Activated CD8-positive, alpha-beta memory T cell treated with anti-CD3 and anti-CD28 coated beads, Interleukin-2, amount 50 U/mL, for 48 hours (primary cell): Measurements from ENCODE around the gene ALOX12.
A peak's percentile ranks its signal among the peaks of the same experiment; 100 is the strongest.

Source experiments
- DNase-seq: peaks from one replicate; pipeline ENCODE4 v3.0.0-alpha.2; 2020

Gene ALOX12

DNA sequence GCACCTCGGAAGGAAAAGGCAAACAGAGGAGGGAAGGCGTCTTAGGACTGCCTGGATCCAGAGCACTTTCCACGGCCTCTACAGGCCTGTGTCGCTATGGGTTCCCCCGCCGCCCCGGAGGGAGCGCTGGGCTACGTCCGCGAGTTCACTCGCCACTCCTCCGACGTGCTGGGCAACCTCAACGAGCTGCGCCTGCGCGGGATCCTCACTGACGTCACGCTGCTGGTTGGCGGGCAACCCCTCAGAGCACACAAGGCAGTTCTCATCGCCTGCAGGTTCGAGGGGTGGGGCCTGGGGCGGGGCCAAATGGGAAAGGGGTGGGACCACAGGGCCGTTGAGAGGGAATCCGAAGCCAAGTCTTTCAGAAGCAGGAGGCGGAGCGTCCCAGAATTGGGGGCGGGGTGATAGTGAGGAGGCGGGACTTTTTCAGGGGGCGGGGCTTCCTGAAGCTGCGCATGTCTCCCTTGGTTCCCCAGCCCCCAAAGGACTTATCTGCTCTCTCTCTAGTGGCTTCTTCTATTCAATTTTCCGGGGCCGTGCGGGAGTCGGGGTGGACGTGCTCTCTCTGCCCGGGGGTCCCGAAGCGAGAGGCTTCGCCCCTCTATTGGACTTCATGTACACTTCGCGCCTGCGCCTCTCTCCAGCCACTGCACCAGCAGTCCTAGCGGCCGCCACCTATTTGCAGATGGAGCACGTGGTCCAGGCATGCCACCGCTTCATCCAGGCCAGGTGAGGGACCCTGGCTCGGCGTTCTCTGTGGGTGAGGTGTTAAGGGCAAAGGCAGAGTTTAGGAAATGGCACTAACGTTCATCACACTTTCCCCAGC is 27.9 kb downstream of the ALOX12 start:
- peak; percentile 98 for DNase-seq

DNA sequence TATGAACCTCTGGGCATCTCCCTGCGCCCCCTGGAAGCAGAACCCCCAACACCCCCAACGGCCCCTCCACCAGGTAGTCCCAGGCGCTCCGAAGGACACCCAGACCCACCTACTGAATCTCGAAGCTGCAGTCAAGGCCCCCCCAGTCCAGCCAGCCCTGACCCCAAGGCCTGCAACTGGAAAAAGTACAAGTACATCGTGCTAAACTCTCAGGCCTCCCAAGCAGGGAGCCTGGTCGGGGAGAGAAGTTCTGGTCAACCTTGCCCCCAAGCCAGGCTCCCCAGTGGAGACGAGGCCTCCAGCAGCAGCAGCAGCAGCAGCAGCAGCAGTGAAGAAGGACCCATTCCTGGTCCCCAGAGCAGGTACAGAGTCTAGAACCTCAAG is 28.5 kb downstream of the ALOX12 start:
- DNase-seq: no peak

DNA sequence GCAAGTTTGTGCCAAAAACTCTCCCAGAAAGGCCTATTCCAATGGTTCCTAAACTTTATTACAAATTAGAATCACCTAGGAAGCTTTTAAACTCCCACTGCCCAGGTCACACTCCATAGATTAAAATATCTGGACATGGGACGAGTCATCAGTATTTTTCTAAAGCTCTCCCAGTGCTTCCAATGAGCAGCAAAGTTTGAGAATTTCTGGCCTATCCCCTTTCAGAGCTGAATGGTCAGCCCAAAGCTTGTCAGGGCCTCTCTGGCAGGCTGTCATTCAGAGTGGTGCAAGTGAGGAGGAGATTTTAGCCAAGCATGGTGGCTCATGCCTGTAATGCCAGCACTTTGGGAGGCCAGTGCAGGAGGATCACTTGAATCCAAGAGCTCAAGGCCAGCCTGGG is 29.4 kb downstream of the ALOX12 start:
- DNase-seq: no peak

DNA sequence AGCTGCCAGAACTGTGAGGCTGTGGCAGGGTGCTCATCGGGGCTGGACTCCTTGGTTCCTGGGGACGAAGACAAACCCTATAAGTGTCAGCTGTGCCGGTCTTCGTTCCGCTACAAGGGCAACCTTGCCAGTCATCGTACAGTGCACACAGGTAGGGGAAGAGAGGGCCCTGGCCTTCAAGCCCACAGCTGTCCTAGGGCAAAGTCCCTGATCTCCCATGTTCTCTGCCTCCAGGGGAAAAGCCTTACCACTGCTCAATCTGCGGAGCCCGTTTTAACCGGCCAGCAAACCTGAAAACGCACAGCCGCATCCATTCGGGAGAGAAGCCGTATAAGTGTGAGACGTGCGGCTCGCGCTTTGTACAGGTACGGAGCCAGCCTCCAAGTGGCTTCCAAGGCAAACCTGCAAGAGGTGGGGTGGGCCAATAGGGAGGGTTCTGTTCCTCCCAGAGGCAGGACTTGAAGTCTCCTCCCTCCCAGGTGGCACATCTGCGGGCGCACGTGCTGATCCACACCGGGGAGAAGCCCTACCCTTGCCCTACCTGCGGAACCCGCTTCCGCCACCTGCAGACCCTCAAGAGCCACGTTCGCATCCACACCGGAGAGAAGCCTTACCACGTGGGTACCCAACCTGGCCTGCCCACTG is 30.7 kb downstream of the ALOX12 start:
- DNase-seq: no peak

- DNase-seq: no peak
These were observed 31.5 kb downstream of the ALOX12 start for GRCh38 chr17:7027335-7027734.

- no peak for DNase-seq
These were observed 33.2 kb downstream of the ALOX12 start for GRCh38 chr17:7029096-7029495.

GRCh38 chr17:7029659-7030058 is 33.8 kb downstream of the ALOX12 start:
- no peak for DNase-seq

GRCh38 chr17:7034955-7035590 is 39.2 kb downstream of the ALOX12 start:
- no peak for DNase-seq

DNA sequence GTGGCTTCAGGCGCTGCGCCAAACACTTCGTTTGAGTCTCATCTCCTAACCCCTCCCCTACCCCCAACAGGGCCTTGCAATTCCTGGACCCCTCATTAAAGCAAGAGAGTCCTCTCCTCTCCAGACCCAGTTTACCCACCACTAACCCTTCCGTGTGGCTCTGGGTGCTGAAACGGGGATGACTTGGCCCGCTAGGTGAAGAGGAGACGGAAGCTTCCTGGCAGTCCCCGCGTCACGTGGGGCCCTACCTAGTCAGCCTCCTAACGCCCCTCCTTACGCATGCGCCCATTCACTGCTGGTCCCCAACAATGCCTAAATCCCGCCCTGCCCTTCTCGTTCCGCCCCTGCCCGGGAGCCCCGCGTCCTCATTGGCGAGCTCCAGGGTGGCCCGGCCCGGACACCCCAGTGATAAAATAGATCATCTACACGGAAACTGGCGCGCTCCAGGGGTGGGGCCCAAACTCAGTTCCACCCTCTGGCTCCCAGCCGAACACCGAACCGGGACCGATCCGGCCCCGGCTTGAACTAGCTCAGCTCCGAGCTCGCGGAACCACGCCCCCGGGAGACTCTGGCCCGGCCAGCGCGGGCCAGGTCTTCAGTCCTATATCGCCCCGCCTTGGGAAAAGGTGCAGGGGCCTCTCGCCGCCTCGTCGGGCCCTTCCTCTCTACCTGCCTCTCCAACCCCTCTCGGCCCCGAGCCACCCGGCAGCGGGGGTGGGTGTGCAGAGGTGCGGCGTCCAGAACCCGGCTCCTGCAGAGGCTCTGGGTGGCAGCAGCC is 39.9 kb downstream of the ALOX12 start, which contains the start of gene SLC16A13:
SLC16A13 (plus strand) TSS at position 425 of the 778 bp plus-strand sequence. CDS start 368 bp downstream, outside the sequence.
- DNase-seq: peak; percentile 96

- DNase-seq: no peak
These were observed 42.4 kb downstream of the ALOX12 start for GRCh38 chr17:7038025-7038862.

- DNase-seq: no peak
These were observed 44.0 kb downstream of the ALOX12 start for GRCh38 chr17:7039832-7040231.

DNA sequence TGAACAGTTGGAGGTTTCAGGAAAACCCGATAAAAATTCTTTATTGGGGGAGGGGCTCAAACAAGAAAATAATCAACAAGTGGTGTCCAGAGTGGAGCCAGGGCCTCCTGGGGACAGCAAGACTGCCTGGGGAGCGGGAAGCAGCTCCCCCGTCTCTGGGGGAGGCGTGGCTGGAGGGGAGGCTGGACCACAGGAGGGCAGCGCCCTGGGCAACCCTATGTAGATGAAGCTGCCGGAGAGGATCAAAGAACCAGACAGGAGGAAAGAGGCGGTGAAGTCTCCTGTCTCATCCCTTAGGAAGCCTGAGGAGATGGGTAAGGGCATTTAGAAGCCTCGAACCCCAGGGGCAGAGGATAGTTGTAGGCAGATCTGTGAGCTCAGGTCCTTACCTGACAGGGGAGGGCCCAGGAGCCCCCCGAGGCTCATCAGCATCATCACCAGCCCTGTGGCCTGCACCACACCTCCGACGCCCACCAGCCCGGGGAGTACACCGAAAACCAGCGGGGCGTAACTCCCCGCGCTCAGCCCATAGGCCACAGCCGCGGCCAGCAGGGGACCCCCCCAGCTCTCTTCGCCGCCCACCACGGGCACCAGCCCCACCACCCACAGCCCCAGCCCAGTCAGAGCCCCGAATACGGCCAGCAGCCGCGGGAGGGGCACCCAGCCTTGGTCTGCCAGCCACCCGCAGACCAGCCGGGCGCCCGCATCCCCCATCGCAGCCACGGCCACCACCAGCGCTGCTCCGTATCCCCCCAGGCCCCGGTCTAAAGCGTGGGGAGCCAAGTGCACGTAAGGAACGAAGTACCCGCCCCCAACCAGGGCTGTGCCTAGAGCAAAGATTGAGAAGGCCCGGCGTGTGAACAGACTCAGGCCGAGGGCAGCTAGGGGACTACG is 46.0 kb downstream of the ALOX12 start:
- peak; percentile 65 for DNase-seq

DNA sequence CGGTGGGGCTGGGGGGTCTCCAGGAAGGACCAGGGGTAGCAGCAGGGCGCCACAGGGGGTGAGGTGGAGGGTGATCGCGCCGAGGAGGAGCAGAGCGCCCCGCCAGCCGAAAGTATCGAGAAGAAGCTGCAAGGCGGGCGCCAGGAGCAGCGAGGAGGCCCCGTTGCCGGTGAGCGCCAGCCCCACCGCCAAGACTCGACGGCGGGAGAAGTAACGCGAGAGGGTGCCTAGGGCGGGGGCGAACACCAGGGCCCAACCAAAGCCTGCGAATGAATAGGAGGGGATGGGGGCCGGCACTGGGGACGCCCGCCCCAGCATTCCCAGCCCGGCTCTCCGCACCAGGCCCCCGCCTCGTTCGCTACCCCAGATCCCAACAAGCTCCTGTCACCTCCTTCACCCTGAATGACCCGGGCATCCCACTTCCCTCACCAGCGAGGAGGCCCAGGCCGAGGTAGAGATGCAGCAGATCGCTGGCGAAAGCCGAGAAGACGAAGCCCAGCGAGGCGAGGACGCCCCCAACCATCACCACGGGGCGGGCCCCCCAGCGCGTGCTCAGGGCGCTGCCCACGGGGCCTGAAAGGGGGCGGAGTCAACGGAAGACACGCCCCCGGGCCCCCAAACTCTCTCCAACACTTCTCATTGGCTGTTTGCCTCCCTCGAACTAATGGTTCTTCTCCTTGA is 46.8 kb downstream of the ALOX12 start:
- peak; percentile 81 for DNase-seq

- DNase-seq: no peak
These were observed 47.3 kb downstream of the ALOX12 start for GRCh38 chr17:7043182-7043496.

DNA sequence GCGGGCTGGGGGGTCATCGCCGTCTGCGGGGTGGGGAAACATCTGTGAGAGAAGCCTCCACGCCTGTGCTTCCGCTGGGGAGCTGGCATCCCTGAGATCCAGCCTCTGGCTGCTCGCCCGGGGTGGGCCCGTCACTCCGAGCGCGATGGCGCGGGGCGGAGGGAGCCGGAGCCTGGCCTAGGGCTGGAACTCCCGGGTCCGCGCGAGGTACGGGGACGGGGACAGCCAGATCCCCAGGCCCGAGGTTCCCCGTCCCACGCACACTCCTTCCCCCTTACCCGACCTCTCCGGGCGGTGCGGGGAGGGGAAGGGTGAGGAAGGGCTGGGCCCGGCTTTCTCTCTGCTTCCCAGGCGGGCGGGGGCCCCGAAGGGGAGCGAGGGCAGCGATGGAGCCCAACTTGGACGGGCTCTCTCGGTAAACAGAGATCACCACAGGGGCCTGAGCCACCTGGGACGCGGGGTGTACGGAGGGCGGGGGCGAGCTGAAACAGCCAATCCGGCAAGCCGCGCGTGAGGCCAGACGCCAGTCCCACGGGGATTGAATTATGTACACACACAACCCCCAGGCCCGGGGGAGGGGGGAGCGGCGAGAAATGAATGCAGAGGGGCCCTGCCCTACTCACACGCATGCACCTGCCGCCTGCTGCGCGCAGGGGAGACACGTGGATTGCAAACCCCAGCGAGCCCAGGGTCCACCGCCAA is 47.8 kb downstream of the ALOX12 start, which contains the start of gene SLC16A11:
SLC16A11 (minus strand) TSS at position 596 of the 702 bp plus-strand sequence; CDS start at position 17, 579 bp downstream.
- peak; percentile 70 for DNase-seq

GRCh38 chr17:7045492-7046126 is 49.8 kb downstream of the ALOX12 start:
- no peak for DNase-seq

- peak; percentile 71 for DNase-seq
These were observed 50.4 kb downstream of the ALOX12 start for GRCh38 chr17:7046127-7046724.

DNA sequence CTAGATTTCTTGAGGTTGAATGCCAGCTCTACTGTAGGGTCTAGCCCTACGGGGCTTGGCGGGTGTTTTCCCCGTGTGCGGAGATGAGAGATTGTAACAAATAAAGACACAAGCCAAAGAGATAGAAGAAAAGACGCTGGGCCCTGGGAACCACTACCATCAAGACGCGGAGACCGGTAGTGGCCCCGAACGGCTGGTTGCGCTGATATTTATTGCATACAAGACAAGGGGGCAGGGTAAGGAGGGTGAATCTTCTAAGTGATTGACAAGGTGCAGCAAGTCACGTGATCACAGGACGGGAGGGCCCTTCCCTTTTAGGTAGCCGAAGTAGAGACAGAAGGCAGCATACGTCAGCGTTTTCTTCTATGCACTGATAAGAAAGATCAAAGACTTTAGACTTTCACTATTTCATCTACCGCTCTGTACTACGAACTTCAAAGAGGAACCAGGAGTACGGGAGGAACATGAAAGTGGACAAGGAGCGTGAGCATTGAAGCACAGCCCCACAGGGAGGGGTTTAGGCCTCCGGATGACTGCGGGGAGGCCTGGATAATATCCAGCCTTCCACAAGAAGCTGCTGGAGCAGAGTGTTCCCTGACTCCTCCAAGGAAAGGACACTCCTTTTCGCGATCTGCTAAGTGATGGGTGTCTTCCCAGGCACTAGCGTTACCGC is 51.0 kb downstream of the ALOX12 start:
- DNase-seq: peak; percentile 74
